Stimulated activated CD4-positive, alpha-beta T cell treated with anti-CD3 and anti-CD28 coated beads, Interleukin-4, amount 100 ng/mL, for 24 hours (primary cell): ENCODE measurements around the gene CCDC152.
"Not testable (repeated sequence)": the region's sequence is repeated elsewhere in the genome, so short reads cannot be mapped to it uniquely, and the experiment has no call there.

Source experiments
- DNase-seq: peaks from one replicate; pipeline ENCODE4 v3.0.0-alpha.2; 2020

Gene CCDC152

GRCh38 chr5:42756606-42757601 lies at the start of gene CCDC152:
Gene CCDC152 (plus strand): TSS chr5:42756818. CDS start chr5:42759122, 2,304 bp downstream.
- DNase-seq, result peak; percentile 60

DNA sequence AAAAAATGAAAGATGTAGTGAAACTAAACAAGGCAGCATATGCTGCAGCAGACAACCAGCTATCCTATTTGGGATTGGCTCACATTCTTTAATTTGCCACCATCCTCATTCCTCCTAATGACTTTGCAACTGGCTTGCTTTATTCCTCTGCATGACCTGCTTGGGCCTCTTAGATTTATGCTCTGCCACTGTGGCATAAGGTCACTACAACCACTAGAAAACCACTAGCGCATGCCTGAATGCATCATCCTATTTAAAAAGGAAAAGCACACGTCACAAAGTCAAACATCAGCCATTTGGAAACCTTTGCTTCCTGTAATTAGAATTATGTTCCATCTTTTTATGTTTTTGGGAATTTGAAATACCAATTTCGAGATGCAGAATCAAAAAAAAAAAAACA lies 40.8 kb upstream of the CCDC152 start:
- DNase-seq, result no peak

DNA sequence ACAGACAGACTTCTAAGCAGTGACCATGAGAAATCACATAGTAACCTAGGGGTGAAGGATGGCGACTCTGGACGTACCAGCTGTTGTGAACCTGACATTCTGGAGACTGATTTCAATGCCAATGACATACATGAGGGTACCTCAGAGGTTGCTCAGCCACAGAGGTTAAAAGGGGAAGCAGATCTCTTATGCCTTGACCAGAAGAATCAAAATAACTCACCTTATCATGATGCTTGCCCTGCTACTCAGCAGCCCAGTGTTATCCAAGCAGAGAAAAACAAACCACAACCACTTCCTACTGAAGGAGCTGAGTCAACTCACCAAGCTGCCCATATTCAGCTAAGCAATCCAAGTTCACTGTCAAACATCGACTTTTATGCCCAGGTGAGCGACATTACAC lies 38.0 kb upstream of the CCDC152 start:
- DNase-seq, result peak; percentile 9

- no peak for DNase-seq
Measured at GRCh38 chr5:42719034-42719433, 37.6 kb upstream of the CCDC152 start.

DNA sequence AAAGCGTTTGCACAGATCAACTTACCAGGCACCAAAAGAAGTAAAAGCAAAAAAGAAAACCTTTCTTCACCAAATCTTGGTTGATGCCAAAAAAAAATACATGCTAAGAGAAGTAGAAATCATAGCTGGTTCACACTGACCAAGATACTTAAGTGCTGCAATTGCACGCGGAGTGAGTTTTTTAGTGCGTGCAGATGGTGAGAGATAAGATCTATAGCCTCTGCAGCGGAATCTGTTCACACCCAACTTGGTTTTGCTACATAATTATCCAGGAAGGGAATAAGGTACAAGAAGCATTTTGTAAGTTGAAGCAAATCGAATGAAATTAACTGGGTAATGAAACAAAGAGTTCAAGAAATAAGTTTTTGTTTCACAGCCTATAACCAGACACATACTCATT lies 36.4 kb upstream of the CCDC152 start:
- DNase-seq, result no peak

DNA sequence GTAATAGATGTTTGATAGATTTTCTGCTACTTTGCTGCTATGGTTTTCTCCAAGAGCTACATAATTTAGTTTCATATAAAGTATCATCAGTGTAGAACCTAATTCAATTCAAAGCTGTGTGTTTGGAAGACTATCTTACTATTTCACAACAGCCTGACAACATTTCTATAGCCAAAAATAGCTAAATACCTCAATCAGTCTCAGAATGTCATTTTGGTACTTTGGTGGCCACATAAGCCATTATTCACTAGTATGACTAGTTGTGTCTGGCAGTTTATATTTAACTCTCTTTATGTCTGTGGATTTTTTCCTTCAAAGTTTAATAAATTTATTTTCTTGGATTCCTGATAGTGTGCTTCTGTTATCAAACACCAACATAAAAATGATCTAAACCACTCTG lies 35.1 kb upstream of the CCDC152 start:
- DNase-seq, result no peak

DNA sequence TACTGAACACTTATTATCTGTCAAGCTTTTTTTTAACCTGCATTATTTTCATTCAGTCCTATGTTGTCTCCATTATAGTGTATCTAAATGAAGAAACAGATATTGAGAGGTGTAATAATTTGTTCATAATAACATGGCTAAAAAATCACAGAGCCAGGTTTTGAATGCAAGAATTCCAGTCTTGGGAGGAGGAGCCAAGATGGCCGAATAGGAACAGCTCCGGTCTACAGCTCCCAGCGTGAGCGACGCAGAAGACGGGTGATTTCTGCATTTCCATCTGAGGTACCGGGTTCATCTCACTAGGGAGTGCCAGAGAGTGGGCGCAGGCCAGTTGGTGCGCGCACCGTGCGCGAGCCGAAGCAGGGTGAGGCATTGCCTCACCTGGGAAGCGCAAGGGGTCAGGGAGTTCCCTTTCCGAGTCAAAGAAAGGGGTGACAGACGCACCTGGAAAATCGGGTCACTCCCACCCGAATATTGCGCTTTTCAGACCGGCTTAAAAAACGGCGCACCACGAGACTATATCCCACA lies 22.0 kb upstream of the CCDC152 start:
- DNase-seq, result not testable (repeated sequence)

- DNase-seq, result no peak
Measured at GRCh38 chr5:42740920-42741319, 15.7 kb upstream of the CCDC152 start.

DNA sequence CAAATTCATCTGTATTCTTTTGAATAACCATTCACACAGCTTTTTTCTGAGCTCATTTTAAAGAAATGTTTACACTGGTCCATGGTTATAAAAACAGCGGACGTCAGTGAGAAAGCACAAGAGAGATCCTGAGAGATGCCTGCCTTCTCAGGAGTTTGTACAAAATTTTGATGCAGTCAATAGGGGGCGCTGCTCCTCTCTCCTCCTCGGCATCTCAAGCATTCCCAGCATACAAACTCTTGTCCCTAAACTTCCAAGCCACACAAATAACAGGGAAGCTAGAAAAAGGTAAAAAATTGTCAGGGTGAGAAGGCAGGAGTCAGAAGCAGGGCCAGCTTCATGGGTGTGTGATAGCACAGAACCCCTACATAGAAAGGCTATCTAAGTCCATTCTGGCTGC lies 11.2 kb upstream of the CCDC152 start:
- no peak for DNase-seq

DNA sequence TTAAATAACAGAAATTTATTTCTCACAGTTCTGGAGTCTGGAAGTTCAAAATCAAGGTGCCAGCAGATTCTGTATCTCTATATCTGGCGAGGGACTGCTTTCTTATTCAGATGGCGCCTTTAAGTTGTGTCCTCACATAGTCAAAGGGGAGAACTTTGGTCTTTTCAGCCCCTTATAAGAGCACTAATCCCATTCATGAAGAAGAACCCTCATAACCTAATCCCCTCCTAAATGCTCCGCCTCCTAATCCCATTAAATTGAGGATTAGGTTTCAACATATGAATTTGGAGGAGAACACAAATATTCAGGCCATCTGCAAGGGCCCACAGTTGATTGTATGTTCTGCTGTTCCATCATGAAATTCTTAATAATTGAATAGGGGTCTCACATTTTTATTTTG lies 10.8 kb upstream of the CCDC152 start:
- DNase-seq, result no peak

GRCh38 chr5:42749020-42749419 lies 7.6 kb upstream of the CCDC152 start:
- no peak for DNase-seq

GRCh38 chr5:42750507-42750906 lies 6.1 kb upstream of the CCDC152 start:
- DNase-seq, result no peak

DNA sequence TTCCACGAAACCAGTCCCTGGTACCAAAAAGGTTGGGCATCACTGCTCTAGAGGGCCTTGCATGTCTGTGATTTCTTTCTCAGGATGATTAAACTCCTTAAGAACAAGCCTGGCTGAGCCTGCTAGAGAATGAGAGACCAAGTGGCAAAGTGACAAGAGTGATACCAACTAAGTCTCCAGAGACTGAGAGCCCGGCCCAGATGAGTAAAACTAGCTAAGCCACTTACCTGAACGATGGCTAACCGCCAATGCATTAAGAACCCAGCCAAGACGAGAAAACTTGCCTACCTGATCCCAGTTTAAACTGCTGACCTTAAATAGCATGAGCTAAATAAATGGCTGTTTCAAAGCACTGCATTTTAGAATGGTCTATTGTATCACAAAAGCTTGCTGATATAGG lies 5.6 kb upstream of the CCDC152 start:
- no peak for DNase-seq

DNA sequence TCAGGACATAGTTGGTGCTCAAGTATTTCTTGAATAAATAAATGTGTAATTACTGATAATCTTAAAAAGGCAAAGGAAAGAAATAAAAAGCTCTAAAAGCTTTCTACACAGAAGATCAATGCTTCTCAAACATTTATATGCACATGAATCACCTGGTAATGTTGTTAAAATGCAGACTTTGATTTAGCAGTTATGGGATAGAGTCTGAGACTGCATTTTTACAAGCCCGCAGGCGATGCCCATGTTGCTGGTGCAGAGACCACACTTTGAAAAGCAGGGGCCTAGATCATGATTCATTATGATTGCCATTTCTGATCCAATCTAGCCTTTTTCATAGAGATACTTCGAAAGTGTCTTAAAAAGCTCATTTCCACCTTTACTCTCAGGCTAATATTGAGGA lies 3.5 kb upstream of the CCDC152 start:
- DNase-seq, result no peak

GRCh38 chr5:42759456-42759855 lies 2.8 kb downstream of the CCDC152 start:
- DNase-seq, result no peak

DNA sequence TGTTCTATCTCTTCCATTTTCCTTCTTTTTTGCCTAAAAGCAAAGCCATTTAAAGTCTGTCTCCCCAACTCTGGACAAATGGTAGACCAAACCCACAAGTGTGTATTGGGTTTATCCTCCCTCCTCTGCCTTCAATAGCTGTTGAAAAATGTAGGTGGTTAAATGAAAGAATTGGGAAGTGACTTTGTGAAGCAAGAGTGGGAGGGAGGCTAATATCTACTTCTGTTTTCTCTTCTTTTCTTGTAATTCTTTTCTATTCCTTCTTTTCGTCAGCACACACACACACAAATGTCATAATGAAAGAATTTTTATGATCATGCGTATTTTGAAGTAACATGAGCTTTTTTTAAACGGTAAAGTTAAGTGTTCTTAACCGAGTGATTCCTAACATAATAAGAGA lies 3.8 kb downstream of the CCDC152 start:
- DNase-seq, result no peak

DNA sequence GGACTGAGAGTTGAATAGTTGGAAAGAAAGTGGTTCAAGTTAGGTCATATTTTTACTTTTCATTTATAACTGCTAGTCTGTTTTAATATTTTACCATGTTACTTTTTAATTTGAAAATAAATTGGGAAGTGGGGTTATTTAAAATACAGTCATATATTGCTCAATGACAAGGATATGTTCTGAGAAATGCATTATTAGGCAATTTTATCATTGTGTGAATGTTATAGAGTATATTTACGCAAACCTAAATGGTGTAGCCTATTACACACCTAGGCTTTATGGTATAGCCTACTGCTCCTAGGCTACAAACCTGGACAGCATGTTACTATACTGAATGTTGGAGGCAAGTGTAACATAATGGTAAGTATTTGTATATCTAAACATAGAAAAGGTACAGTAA lies 5.2 kb downstream of the CCDC152 start:
- DNase-seq, result no peak

DNA sequence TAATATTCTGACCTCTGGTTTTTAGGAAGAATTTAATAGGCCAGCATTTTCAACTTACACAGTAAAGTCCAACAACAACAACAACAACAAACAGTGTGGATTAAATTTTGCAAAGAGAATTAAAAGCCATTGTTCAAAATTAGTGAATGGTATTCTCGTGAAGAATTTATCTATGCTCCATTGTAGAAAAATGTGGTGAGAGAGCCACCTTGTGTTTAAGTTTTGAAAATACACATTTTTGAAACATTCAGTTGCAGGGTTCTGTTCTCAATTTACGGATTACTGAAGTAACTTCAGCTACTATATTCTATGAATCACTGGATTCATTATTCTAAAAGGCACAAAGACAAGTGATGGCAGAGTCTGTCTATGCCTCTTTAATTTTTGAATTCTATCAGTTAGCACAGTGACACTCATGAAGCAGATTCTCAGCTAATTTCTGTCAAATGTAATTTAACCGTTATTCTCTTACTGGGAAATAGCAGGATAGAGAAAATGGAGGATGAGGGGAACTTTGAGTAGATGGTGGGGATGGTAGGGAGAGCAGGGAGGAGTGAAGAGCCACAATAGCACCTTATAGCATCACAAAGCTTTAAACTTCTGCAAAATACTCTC lies 11.0 kb downstream of the CCDC152 start:
- DNase-seq, result no peak

DNA sequence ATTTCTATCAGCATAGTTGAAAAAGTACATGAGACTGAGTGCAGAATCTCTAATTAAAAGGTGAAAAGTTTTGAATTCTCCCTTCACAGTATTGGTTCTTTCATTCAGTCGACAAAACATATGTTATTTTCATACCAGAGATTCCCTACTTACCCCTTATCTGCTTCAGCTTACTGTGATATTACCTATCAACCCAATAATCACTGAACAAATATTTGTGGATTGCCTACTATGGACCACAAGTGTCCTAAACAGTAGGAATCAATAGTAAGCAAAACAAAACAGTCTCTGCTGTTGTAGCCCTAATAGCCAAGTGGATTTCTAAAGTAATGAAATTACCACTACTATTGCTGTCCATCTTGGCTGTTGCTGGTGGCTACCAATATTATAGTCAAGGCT lies 11.5 kb downstream of the CCDC152 start:
- DNase-seq, result no peak

GRCh38 chr5:42770003-42770402 lies 13.4 kb downstream of the CCDC152 start:
- no peak for DNase-seq

DNA sequence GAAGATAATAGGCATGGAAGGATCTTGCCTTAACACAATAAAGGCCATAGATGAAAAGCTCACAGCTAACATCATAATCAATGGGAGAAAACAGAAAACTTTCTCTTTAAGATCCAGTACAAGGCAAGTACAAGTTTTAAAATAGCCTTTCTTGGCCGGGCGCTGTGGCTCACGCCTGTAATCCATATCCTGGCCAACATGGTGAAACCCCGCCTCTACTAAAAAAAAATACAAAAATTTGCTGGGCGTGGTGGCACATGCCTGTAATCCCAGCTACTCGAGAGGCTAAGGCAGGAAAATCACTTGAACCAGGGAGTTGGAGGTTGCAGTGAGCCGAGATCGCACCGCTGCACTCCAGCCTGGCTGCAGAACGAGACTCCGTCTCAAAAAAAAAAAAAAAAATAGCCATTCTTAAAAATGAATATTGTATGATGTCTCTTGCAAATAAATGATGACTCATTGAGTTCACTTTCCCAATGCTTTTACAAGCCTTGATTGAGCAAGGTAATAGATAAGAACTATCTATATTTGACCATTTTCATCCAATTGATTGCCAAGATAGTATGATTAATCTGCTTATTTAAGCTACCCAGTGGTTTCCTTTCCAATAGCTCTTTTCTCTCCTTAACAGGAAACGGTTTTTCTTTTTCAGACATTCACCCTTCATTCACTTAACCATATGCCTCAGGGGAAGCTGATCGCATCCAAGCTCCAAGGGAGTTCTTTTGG lies 15.8 kb downstream of the CCDC152 start:
- no peak for DNase-seq

DNA sequence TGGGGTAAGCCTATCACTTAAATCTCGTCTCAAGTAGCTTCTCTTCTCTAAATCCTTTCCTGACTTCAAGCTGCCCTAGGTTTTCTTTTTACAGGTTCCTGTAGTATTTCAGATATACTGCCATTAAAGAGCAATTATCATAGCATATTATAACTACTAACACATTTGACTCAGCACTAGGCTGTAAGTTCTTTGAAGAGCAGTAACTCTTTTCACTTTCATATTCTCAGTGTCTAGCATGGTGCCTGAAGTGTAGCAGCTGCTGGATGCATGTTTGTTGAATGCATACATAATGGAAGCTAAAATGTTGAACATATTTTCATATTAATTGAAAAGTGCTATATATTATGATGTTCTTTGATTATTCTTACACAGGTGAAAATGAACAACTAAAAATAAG lies 22.5 kb downstream of the CCDC152 start:
- DNase-seq, result no peak

DNA sequence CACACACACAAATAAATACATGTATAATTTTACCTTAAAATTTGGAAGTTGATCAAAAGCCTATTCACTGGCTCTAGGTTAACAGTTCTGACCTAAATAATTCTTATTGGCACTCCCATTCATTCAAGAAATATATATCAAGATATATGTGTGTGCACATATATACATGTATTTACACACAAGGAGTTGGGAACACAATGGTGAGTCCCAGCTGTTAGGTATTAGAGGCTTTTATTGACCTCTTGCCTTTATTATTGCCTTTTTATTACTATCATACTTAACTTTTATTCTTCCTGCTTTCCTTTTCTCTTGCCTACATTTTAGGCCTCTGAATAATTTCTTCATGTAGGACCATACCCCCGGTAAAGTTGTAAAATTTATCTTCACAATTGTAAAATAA lies 25.0 kb downstream of the CCDC152 start:
- no peak for DNase-seq
